Measurements from ENCODE around the gene UGT1A6. TPM values are rescaled to one million over a fixed set of nuclear protein-coding genes. Genes with fewer than 3 reads are reported as not detected.

The UGT1A6 gene
- total and polyA plus RNA-seq, 2 of the 4 experiments (the other 2 are of a cell fraction), result not detected

DNA sequence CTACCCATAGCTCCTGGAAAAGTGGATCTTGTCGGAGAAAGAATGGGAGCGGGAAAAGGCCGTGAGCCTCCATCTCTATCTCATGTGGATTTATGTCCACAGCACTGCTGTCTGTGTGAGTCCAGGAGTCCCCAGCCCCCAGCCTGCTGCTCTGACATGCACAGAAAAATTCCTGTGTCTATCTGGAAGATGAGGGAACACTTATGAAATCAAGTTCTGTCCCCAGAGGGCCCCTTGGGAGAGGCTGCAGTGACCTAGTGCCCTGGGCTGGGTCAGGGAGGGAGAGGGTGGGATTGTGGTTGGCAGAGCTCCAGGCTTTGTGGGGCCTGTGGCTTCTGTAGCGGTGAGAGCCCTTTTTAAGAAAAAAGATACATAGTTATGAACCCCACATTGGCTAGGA, 124.1 kb downstream of the UGT1A6 start:
- H3K14ac ChIP-seq (replicated peaks; ENCODE audit: low read depth, low read length), result no peak overlapping the region
- no peak overlapping the region for H2BK20ac ChIP-seq (ENCODE audit: low read depth, low read length)
- no CpG with 5 or more reads among the region's 4 CpGs for WGBS, 2 experiments (ENCODE audit: extremely low coverage in 2 of 2, insufficient read length in 1 of 2)
- no peaks in the 10 kb centered on the region for H3K36me3 ChIP-seq (ENCODE audit: control insufficient read depth, insufficient read depth, low read length)
- H3K9me3 ChIP-seq (ENCODE audit: control insufficient read depth, insufficient read depth, low read length), result no peaks in the 10 kb centered on the region
- in situ Hi-C loops (cut with MboI; ENCODE audit: low sequenced_read_pairs), result no loop called here
- no peak overlapping the region for H2BK15ac ChIP-seq (ENCODE audit: low read depth, low read length)
- ATAC-seq (ENCODE audit: low read depth) (no peak), DNase-seq (no peak)
- no TSS peak for BruUV-seq (replicated peaks)
- no peak overlapping the region for H2BK120ac ChIP-seq (ENCODE audit: low read depth, low read length)
- H3K4me2 ChIP-seq (ENCODE audit: low read depth, low read length), result no peak overlapping the region
- H2BK5ac ChIP-seq (ENCODE audit: low read depth, low read length, poor library complexity, severe bottlenecking), result no peak overlapping the region
- peaks cover 7% of the 10 kb centered on the region; the same call in 1 of the 2 replicates for H3K27me3 ChIP-seq (ENCODE audit: control insufficient read depth, insufficient read depth, low read length)
- no peak overlapping the region for H4K91ac ChIP-seq (ENCODE audit: insufficient read depth, low read depth, low read length)
- H4K8ac ChIP-seq (ENCODE audit: low read depth in 2 of 2, low read length in 2 of 2), result no peak overlapping the region
- H4K5ac ChIP-seq (ENCODE audit: low read depth, low read length), result no peak overlapping the region
- H3K18ac ChIP-seq (ENCODE audit: low read depth, low read length), result no peak overlapping the region
- H3K23ac ChIP-seq (ENCODE audit: low read depth, low read length), result no peak overlapping the region
- H2AFZ ChIP-seq (replicated peaks; ENCODE audit: low read length, poor library complexity), result no peak overlapping the region
- CTCF ChIA-PET, result no interaction called here
- TF ChIP-seq BHLHE40 (IDR thresholded peaks at IDR 0.05; ENCODE audit: low read depth, low read length), result no peak
- TF ChIP-seq NFE2L2 (IDR thresholded peaks at IDR 0.05; ENCODE audit: low read depth, low read length), result no peak
- no peak for TF ChIP-seq MAFK (IDR thresholded peaks at IDR 0.05; ENCODE audit: low read depth, low read length)
- TF ChIP-seq RAD21 (IDR thresholded peaks at IDR 0.05; ENCODE audit: low read length), result no peak
- no peak for TF ChIP-seq RCOR1 (IDR thresholded peaks at IDR 0.05; ENCODE audit: insufficient replicate concordance, low read length)
- no peak for TF ChIP-seq FOS (IDR thresholded peaks at IDR 0.05; ENCODE audit: low read depth, low read length)
- no peak for TF ChIP-seq MAZ (IDR thresholded peaks at IDR 0.05; ENCODE audit: borderline replicate concordance, low read depth, low read length)
- TF ChIP-seq MXI1 (IDR thresholded peaks at IDR 0.05; ENCODE audit: borderline replicate concordance, low read depth, low read length), result no peak
- TF ChIP-seq POLR2A (IDR thresholded peaks at IDR 0.05; ENCODE audit: low read depth, low read length), result no peak
- TF ChIP-seq, protein P1, sequence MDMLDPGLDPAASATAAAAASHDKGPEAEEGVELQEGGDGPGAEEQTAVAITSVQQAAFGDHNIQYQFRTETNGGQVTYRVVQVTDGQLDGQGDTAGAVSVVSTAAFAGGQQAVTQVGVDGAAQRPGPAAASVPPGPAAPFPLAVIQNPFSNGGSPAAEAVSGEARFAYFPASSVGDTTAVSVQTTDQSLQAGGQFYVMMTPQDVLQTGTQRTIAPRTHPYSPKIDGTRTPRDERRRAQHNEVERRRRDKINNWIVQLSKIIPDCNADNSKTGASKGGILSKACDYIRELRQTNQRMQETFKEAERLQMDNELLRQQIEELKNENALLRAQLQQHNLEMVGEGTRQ (IDR thresholded peaks at IDR 0.05; ENCODE audit: low read depth, low read length), result no peak
- TF ChIP-seq RFX5 (IDR thresholded peaks at IDR 0.05; ENCODE audit: low read depth, low read length), result no peak
- TF ChIP-seq, protein P2, sequence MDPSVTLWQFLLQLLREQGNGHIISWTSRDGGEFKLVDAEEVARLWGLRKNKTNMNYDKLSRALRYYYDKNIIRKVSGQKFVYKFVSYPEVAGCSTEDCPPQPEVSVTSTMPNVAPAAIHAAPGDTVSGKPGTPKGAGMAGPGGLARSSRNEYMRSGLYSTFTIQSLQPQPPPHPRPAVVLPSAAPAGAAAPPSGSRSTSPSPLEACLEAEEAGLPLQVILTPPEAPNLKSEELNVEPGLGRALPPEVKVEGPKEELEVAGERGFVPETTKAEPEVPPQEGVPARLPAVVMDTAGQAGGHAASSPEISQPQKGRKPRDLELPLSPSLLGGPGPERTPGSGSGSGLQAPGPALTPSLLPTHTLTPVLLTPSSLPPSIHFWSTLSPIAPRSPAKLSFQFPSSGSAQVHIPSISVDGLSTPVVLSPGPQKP (IDR thresholded peaks at IDR 0.05; ENCODE audit: borderline replicate concordance, low read depth, low read length), result no peak
- TF ChIP-seq, protein P3, sequence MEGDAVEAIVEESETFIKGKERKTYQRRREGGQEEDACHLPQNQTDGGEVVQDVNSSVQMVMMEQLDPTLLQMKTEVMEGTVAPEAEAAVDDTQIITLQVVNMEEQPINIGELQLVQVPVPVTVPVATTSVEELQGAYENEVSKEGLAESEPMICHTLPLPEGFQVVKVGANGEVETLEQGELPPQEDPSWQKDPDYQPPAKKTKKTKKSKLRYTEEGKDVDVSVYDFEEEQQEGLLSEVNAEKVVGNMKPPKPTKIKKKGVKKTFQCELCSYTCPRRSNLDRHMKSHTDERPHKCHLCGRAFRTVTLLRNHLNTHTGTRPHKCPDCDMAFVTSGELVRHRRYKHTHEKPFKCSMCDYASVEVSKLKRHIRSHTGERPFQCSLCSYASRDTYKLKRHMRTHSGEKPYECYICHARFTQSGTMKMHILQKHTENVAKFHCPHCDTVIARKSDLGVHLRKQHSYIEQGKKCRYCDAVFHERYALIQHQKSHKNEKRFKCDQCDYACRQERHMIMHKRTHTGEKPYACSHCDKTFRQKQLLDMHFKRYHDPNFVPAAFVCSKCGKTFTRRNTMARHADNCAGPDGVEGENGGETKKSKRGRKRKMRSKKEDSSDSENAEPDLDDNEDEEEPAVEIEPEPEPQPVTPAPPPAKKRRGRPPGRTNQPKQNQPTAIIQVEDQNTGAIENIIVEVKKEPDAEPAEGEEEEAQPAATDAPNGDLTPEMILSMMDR (conservative IDR thresholded peaks at IDR 0.05; ENCODE audit: low read depth, low read length), result no peak
- TF ChIP-seq SMC3 (IDR thresholded peaks at IDR 0.05; ENCODE audit: low read depth, low read length), result no peak
- no peak for TF ChIP-seq CHD1 (IDR thresholded peaks at IDR 0.05; ENCODE audit: low read depth, low read length)
- no peak for TF ChIP-seq CEBPB (IDR thresholded peaks at IDR 0.05; ENCODE audit: low read depth, low read length)
- no peak overlapping the region for H2AK9ac ChIP-seq (replicated peaks; ENCODE audit: low read depth, low read length, poor library complexity)
- no peaks in the 10 kb centered on the region for H3K79me1 ChIP-seq (ENCODE audit: low read depth in 1 of 2, low read length in 2 of 2)
- no peak overlapping the region for H3K4me3 ChIP-seq (ENCODE audit: insufficient read depth, low read depth, low read length)
- no peak overlapping the region for H3K56ac ChIP-seq (ENCODE audit: extremely low read depth, insufficient read depth, low read length)
- no peaks in the 10 kb centered on the region for H4K20me1 ChIP-seq (ENCODE audit: insufficient read depth, low read length)
- H3K4ac ChIP-seq (ENCODE audit: low read depth, low read length), result no peak overlapping the region
- H3K9me1 ChIP-seq (ENCODE audit: insufficient read depth, low read length), result no peaks in the 10 kb centered on the region
- dilution Hi-C loops (cut with HindIII; ENCODE audit: low sequenced_read_pairs, unreplicated experiment), result no loop called here
- no peaks in the 10 kb centered on the region for H3K4me1 ChIP-seq (ENCODE audit: control insufficient read depth, insufficient read depth, low read length)
- H3K27ac ChIP-seq (ENCODE audit: insufficient read depth, low read length), result no peak overlapping the region
- POLR2A ChIA-PET (ENCODE audit: unreplicated experiment), result no interaction called here
- no peak overlapping the region for H2AK5ac ChIP-seq (ENCODE audit: low read depth, low read length)
- H3K9ac ChIP-seq (ENCODE audit: low read depth, low read length), result no peak overlapping the region
- intact Hi-C loops (cut with micrococcal nuclease), result no loop called here

All from IMR-90 (cell line).